Trophoblast cell (in vitro differentiated cells and primary cell): ENCODE results near the gene IQCB1.
A peak's percentile ranks its signal among the peaks of the same experiment; 100 is the strongest.

ENCODE experiments used
- DNase-seq, 2 donors: peaks; one replicate each; pipeline ENCODE4 v3.0.0-alpha.2; 2016
- H2AFZ ChIP-seq: 2 replicates; pipeline ENCODE4 v1.6.1; 2013; ENCODE audit warnings: low read length, moderate library complexity, mild to moderate bottlenecking; ENCODE audit not compliant: insufficient read depth, poor library complexity
- H2AK5ac ChIP-seq: 2 replicates; pipeline ENCODE4 v1.6.1; 2013; ENCODE audit warnings: mild to moderate bottlenecking, low read length
- H2BK120ac ChIP-seq: 2 replicates; pipeline ENCODE4 v1.6.1; 2013; ENCODE audit warnings: low read length, mild to moderate bottlenecking, moderate library complexity; ENCODE audit not compliant: insufficient read depth, poor library complexity
- H2BK12ac ChIP-seq: 2 replicates; pipeline ENCODE4 v1.6.1; 2013; ENCODE audit warnings: mild to moderate bottlenecking, low read length, moderate library complexity
- H2BK5ac ChIP-seq: 2 replicates; pipeline ENCODE4 v1.6.1; 2013; ENCODE audit warnings: low read length, low read depth, moderate library complexity, mild to moderate bottlenecking; ENCODE audit not compliant: poor library complexity
- H3K14ac ChIP-seq: 2 replicates; pipeline ENCODE4 v1.6.1; 2013; ENCODE audit warnings: mild to moderate bottlenecking, low read length
- H3K18ac ChIP-seq: 2 replicates; pipeline ENCODE4 v1.6.1; 2013; ENCODE audit warnings: mild to moderate bottlenecking, low read length
- H3K23ac ChIP-seq: 2 replicates; pipeline ENCODE4 v1.6.1; 2013; ENCODE audit warnings: low read length
- H3K27ac ChIP-seq: 2 replicates; pipeline ENCODE4 v1.5.1; 2013; ENCODE audit warnings: low read depth, mild to moderate bottlenecking, inconsistent platforms, low read length, moderate library complexity
- H3K27me3 ChIP-seq: 2 replicates; pipeline ENCODE4 v1.6.1; 2013; ENCODE audit warnings: inconsistent platforms, mild to moderate bottlenecking, low read length, moderate library complexity; ENCODE audit not compliant: insufficient read depth
- H3K36me3 ChIP-seq, 2 experiments: 1 replicate in 1 of 2; 2 replicates in 1 of 2; pipeline ENCODE4 v1.6.1; 2013; ENCODE audit warnings: low read length in 2 of 2, mild to moderate bottlenecking in 2 of 2, moderate library complexity in 1 of 2; ENCODE audit not compliant: insufficient read depth in 2 of 2, control insufficient read depth in 1 of 2
- H3K4ac ChIP-seq: 2 replicates; pipeline ENCODE4 v1.6.1; 2013; ENCODE audit warnings: low read depth, mild to moderate bottlenecking, low read length, moderate library complexity
- H3K4me1 ChIP-seq, 2 experiments: 1 replicate in 1 of 2; 2 replicates in 1 of 2; pipeline ENCODE4 v1.6.1; 2013; ENCODE audit warnings: low read length in 2 of 2, mild to moderate bottlenecking in 2 of 2, moderate library complexity in 1 of 2; ENCODE audit not compliant: insufficient read depth in 2 of 2, control insufficient read depth in 1 of 2
- H3K4me2 ChIP-seq: 2 replicates; pipeline ENCODE4 v1.6.1; 2013; ENCODE audit warnings: inconsistent platforms, mild to moderate bottlenecking, low read length, moderate library complexity
- H3K4me3 ChIP-seq: 2 replicates; pipeline ENCODE4 v1.5.1; 2013; ENCODE audit warnings: mild to moderate bottlenecking, low read depth, low read length, inconsistent platforms
- H3K79me1 ChIP-seq: one replicate; pipeline ENCODE4 v1.6.1; 2013; ENCODE audit warnings: low read length
- H3K79me2 ChIP-seq: 2 replicates; pipeline ENCODE4 v1.6.1; 2013; ENCODE audit warnings: low read length, mild to moderate bottlenecking; ENCODE audit not compliant: control insufficient read depth, insufficient read depth, poor library complexity
- H3K9ac ChIP-seq: 2 replicates; pipeline ENCODE4 v1.6.1; 2013; ENCODE audit warnings: mild to moderate bottlenecking, low read length
- H3K9me3 ChIP-seq: 2 replicates; pipeline ENCODE4 v1.6.1; 2013; ENCODE audit warnings: low read depth, mild to moderate bottlenecking, control low read depth, inconsistent platforms, low read length; ENCODE audit not compliant: insufficient read depth
- H4K12ac ChIP-seq: 2 replicates; pipeline ENCODE4 v1.6.1; 2013; ENCODE audit warnings: low read depth, mild to moderate bottlenecking, low read length, moderate library complexity
- H4K8ac ChIP-seq: 2 replicates; pipeline ENCODE4 v1.6.1; 2013; ENCODE audit warnings: low read depth, mild to moderate bottlenecking, low read length, moderate library complexity
- H4K91ac ChIP-seq: one replicate; pipeline ENCODE4 v1.6.1; 2013; ENCODE audit warnings: low read depth, mild to moderate bottlenecking, low read length, moderate library complexity
- WGBS: extraction: QIAGEN DNeasy Blood & Tissue Kit; methylation state at CpG from one replicate; pipeline ENCODE4 v1.1.7; 2013; ENCODE audit warnings: missing lambda C conversion rate; ENCODE audit not compliant: insufficient read length, insufficient coverage; ENCODE audit errors: extremely low coverage; 5-methylcytosine and 5-hydroxymethylcytosine counted together

The IQCB1 gene

DNA sequence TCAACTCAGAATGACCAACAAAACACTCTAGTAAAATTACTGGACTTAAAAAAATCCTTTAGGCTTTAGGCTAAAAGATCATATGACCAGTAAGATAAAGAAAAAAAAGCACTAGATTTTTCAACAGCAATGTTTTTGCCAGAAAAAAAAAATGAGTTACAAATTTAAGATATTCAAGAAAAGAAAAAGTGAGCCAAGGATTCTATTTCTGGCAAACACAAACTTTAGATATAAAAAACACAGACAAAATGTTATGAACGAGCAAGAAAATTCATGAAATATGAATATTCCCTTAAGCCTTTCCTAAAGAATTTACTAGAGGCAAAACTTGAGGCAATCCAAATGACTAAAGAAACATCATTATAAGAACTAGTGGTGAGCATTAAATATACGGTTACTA, 94.0 kb downstream of the IQCB1 start:
- no CpG with 5 or more reads among the region's 2 CpGs for WGBS

DNA sequence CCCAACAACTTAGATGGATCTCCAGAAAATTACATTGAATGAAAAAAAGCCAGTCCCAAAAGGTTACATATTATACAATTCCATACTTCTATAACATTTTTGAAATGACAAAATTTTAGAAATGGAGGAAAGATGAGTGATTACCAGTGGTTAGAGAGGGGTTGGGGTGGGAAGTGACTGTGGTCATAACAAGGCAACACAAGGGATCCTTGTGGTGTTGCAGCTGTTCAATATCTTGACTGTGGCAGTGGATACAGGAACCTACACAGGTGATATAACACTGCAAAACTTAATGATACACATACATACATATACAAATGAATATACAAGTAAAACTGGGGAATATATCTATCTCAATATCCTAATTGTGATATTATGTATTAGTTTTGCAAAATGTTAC, 95.0 kb downstream of the IQCB1 start:
- H4K8ac ChIP-seq, result no peak overlapping the region
- no peak overlapping the region for H2AFZ ChIP-seq
- no peak overlapping the region for H3K4me2 ChIP-seq

More for the DNA sequence above, 94.0 kb downstream of the IQCB1 start:
- Histone ChIP-seq H3K9me3 (no peaks in the 10 kb centered on the region), H3K79me1 (no peaks in the 10 kb centered on the region), H3K4ac (no peak overlapping the region), H2BK5ac (no peak overlapping the region), H3K9ac (no peak overlapping the region), H2AK5ac (no peak overlapping the region), H3K18ac (no peak overlapping the region), H2AFZ (no peak overlapping the region), H3K27me3 (no peaks in the 10 kb centered on the region), H4K8ac (no peak overlapping the region), H2BK120ac (no peak overlapping the region), H4K91ac (no peak overlapping the region), H4K12ac (no peak overlapping the region), H3K14ac (no peak overlapping the region), H2BK12ac (no peak overlapping the region), H3K79me2 (peaks cover 3% of the 10 kb centered on the region), H3K27ac (no peak overlapping the region), H3K4me3 (no peak overlapping the region), H3K36me3 (peaks cover 0 to 2% of the 10 kb centered on the region in 2 experiments), H3K23ac (no peak overlapping the region), H3K4me1 (no peaks in the 10 kb centered on the region), H3K4me2 (no peak overlapping the region)
- DNase-seq, result no peak

GRCh38 chr3:121737644-121738043, 97.2 kb downstream of the IQCB1 start:
- Histone ChIP-seq H2BK120ac (no peak overlapping the region), H3K4ac (no peak overlapping the region), H4K8ac (no peak overlapping the region), H2AK5ac (no peak overlapping the region), H3K9me3 (no peaks in the 10 kb centered on the region), H3K14ac (no peak overlapping the region), H2BK5ac (no peak overlapping the region), H3K27me3 (no peaks in the 10 kb centered on the region), H2BK12ac (no peak overlapping the region), H3K36me3 (peaks cover 0 to 2% of the 10 kb centered on the region in 2 experiments), H2AFZ (no peak overlapping the region), H3K4me2 (no peak overlapping the region), H3K23ac (no peak overlapping the region), H3K27ac (no peak overlapping the region), H3K18ac (no peak overlapping the region), H3K79me2 (peaks cover 2% of the 10 kb centered on the region), H3K4me1 (peaks cover 0 to 3% of the 10 kb centered on the region in 2 experiments), H4K91ac (no peak overlapping the region), H4K12ac (no peak overlapping the region), H3K4me3 (no peak overlapping the region), H3K9ac (no peak overlapping the region), H3K79me1 (no peaks in the 10 kb centered on the region)
- no CpG with 5 or more reads among the region's 4 CpGs for WGBS
- DNase-seq, result no peak

More for the DNA sequence above, 95.0 kb downstream of the IQCB1 start:
- H3K27ac ChIP-seq, result no peak overlapping the region
- H2BK5ac ChIP-seq, result no peak overlapping the region
- no peaks in the 10 kb centered on the region for H3K9me3 ChIP-seq
- no peak overlapping the region for H4K12ac ChIP-seq
- no peak overlapping the region for H2BK12ac ChIP-seq
- no peak overlapping the region for H2AK5ac ChIP-seq
- DNase-seq, result no peak
- H3K27me3 ChIP-seq, result no peaks in the 10 kb centered on the region
- H3K4me3 ChIP-seq, result no peak overlapping the region
- H3K18ac ChIP-seq, result no peak overlapping the region
- no peak overlapping the region for H3K9ac ChIP-seq
- H3K79me2 ChIP-seq, result peaks cover 2% of the 10 kb centered on the region
- H2BK120ac ChIP-seq, result no peak overlapping the region
- no peak overlapping the region for H4K91ac ChIP-seq
- no peaks in the 10 kb centered on the region for H3K79me1 ChIP-seq
- H3K14ac ChIP-seq, result no peak overlapping the region
- peak overlapping the region; percentile 12 for H3K4ac ChIP-seq
- H3K4me1 ChIP-seq, result no peaks in the 10 kb centered on the region
- H3K36me3 ChIP-seq, result peaks cover 0 to 2% of the 10 kb centered on the region in 2 experiments
- no peak overlapping the region for H3K23ac ChIP-seq

DNA sequence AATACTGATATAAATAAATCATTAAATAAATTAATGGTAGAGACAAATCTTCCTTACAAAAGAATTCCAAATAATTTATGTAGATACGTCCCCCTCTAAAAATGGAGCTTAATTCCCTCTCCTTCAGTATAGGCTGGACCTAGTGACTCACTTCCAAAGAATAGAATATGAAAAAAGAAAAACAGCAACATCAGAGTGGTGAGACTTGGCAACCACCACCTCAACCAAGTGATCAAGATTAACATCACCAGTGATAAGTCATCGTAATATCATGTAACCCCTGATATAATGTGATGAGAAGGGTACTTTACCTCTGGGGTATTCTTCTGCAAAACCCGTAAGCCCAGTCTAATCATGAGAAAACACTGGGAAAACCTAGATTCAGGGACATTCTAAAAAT, 98.7 kb downstream of the IQCB1 start:
- Histone ChIP-seq H3K9me3 (no peaks in the 10 kb centered on the region), H3K27ac (no peak overlapping the region), H2BK12ac (no peak overlapping the region), H3K4me3 (no peak overlapping the region), H3K36me3 (peaks cover 0 to 2% of the 10 kb centered on the region in 2 experiments), H3K4me1 (peaks cover 0 to 4% of the 10 kb centered on the region in 2 experiments), H3K4ac (no peak overlapping the region), H3K27me3 (no peaks in the 10 kb centered on the region), H3K23ac (no peak overlapping the region), H2AK5ac (no peak overlapping the region), H3K4me2 (no peak overlapping the region), H2BK5ac (no peak overlapping the region), H3K79me2 (peaks cover 2% of the 10 kb centered on the region), H2AFZ (no peak overlapping the region), H3K14ac (no peak overlapping the region), H3K9ac (no peak overlapping the region), H4K12ac (no peak overlapping the region), H3K79me1 (no peaks in the 10 kb centered on the region), H2BK120ac (no peak overlapping the region), H4K8ac (no peak overlapping the region), H4K91ac (no peak overlapping the region), H3K18ac (no peak overlapping the region)
- no peak for DNase-seq
- no CpG with 5 or more reads among the region's 3 CpGs for WGBS
